CD4-positive, alpha-beta T cell treated with Interleukin-2 at 100 ng/mL for 4 hours (primary cell): ENCODE measurements around the gene PARD6G.
"Not testable (repeated sequence)": the region's sequence is repeated elsewhere in the genome, so short reads cannot be mapped to it uniquely, and the experiment has no call there.

ENCODE experiments used
- DNase-seq: peaks from one replicate; pipeline ENCODE4 v3.0.0-alpha.2; 2020; ENCODE audit warnings: low spot score

PARD6G gene

GRCh38 chr18:80170395-80171053 lies 76.8 kb downstream of the PARD6G start:
- no peak for DNase-seq

GRCh38 chr18:80169607-80170006 lies 77.7 kb downstream of the PARD6G start:
- no peak for DNase-seq

GRCh38 chr18:80168982-80169381 lies 78.3 kb downstream of the PARD6G start:
- DNase-seq = no peak

GRCh38 chr18:80168346-80168745 lies 79.0 kb downstream of the PARD6G start:
- DNase-seq = no peak

GRCh38 chr18:80167931-80168330 lies 79.4 kb downstream of the PARD6G start:
- no peak for DNase-seq

- no peak for DNase-seq
Measured at GRCh38 chr18:80167331-80167730, 80.0 kb downstream of the PARD6G start.

GRCh38 chr18:80166725-80167124 lies 80.6 kb downstream of the PARD6G start:
- no peak for DNase-seq

GRCh38 chr18:80166240-80166639 lies 81.1 kb downstream of the PARD6G start:
- DNase-seq = no peak

- DNase-seq = not testable (repeated sequence)
Measured at GRCh38 chr18:80164727-80165355, 82.5 kb downstream of the PARD6G start.

- DNase-seq = no peak
Measured at GRCh38 chr18:80163183-80163582, 84.1 kb downstream of the PARD6G start.

- DNase-seq = no peak
Measured at GRCh38 chr18:80161781-80162417, 85.4 kb downstream of the PARD6G start.

- DNase-seq = peak; percentile 23
Measured at GRCh38 chr18:80159713-80160636, 87.3 kb downstream of the PARD6G start.

GRCh38 chr18:80158365-80158764 lies 88.9 kb downstream of the PARD6G start:
- DNase-seq = no peak

- DNase-seq = peak; percentile 78
Measured at GRCh38 chr18:80157708-80158343, 89.5 kb downstream of the PARD6G start.

- peak; percentile 40 for DNase-seq
Measured at GRCh38 chr18:80154293-80154692, 93.0 kb downstream of the PARD6G start.

- DNase-seq = no peak
Measured at GRCh38 chr18:80149667-80150066, 97.6 kb downstream of the PARD6G start.

- no peak for DNase-seq
Measured at GRCh38 chr18:80148326-80149199, 98.8 kb downstream of the PARD6G start.

- peak; percentile 66 for DNase-seq
Measured at GRCh38 chr18:80147418-80148325, 99.6 kb downstream of the PARD6G start.

- DNase-seq = no peak
Measured at GRCh38 chr18:80147037-80147417, 100.3 kb downstream of the PARD6G start.
